NCI-H2196 treated with DMSO at 0.1 percent for 48 hours (cell line): ENCODE results near the gene RIN3.

Experiments
- DNase-seq: peaks from one replicate; lab custom pipeline; 2025; ENCODE audit not compliant: unreplicated experiment; lab: John Stamatoyannopoulos, UW

Gene RIN3

DNA sequence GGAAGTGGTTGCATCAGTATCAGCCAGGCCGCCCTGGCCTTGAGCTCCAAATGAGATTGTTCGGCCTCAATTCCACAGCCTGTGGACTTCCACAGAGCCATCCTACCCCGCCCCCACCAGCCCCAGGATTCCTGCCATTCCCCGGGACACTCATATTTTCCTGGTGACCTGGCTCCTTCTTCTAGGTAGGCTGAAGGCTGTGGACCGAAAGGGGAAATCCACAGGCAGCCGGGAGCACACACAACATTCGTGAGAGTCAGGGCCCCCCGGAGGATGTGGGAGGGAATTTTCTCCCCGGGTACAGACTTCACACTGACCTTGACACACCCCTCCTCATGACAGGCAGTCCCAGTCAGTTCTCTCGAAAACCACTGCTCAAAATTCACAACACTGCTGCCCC lies 39.9 kb downstream of the RIN3 start:
- no peak for DNase-seq

DNA sequence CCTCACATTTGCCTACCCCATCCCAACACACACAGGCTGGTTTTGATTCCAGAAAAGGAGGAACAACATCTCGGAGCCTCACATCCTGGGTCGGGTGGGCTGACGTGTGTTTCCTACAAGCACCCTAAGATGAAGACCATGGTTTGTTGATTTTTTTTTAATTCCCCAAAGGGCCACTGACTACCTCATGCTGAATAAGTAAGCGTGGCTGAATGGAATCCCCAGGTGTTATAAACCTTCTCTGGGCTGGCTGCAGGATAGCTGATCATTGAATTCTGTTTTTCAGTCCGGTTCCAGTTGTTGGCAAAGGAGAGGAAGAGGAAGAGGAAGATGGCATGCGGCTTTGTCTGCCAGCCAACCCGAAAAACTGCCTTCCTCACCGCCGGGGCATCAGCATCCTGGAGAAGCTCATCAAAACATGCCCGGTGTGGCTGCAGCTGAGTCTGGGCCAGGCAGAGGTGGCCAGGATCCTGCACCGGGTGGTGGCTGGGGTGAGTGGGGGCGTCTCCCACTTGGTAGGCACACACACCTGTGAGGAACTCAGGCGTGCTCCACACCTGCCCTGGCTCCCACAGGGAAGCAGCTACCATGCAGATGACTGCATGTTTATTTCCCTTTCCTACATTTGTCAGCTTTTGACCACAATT lies 42.0 kb downstream of the RIN3 start:
- DNase-seq, result no peak

DNA sequence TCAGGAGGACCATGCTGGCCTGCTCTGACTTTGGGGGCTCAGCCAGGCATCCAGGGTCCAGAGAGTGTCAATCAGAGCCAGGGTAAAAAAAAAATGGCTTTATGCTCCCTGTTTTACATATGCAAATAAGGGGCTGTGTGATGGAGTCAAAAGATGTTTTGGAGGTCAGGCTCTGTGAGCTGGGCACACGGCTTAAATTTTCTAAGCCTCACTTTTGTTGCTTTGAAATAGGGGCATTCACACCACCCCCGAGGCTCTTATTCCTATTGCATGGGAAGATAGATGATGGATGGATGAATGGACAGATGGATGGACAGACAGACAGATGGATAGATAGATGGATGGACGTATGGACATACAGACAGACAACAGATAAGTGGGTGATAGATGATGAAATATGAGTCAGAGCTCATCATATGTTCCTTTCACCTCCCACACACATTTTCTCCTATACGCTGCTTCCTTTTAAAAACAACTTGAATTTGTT lies 42.7 kb downstream of the RIN3 start:
- no peak for DNase-seq

DNA sequence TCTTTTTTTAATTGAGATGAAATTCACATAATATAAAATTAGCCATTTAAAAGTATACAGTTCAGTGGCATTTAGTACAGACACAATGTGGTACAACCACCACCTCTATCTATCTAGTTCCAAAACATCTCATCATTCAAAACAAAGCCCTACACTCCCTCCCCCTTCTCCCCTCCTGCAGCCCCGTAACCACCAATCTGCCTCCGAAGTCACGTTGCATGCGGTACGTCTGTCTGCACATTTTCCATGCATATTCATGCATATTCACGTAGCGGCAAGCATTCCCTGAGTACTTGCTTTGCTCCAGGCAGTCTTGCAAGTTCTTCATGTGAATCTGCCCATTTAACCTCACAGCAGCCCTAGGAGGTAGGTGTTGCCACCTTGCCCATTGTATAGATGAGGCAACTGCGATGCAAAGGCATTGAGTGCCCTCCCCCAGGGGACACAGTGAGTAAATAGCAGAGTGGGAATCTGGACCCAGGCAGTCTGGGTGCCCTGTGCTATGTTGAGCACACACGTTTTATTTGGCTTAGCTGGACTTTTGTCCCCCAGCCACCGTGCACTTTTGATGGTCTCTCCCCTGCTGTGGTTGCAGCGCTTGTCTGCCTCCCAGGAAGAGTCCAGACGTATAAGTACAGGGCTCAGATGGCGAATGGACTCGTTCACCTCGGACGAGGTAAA lies 43.4 kb downstream of the RIN3 start:
- DNase-seq, result no peak

DNA sequence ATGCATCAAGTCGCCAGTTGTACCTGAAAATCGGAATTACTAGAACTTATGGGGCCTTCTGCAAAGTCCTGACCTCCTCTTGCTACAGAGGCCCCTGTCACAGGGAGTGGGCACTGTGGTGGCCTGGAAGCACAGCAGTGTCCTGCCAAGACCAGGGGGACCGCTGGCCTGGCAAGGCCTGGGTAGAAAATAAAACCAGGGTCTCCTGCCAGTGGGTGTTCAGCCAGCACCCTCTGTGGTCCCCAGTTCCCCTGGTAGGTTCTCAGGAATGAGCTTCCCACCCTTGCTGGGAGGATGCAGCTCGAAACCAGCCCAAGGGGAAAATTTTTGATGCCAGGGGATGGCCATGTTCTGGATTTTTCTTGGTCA lies 43.9 kb downstream of the RIN3 start:
- DNase-seq, result no peak

DNA sequence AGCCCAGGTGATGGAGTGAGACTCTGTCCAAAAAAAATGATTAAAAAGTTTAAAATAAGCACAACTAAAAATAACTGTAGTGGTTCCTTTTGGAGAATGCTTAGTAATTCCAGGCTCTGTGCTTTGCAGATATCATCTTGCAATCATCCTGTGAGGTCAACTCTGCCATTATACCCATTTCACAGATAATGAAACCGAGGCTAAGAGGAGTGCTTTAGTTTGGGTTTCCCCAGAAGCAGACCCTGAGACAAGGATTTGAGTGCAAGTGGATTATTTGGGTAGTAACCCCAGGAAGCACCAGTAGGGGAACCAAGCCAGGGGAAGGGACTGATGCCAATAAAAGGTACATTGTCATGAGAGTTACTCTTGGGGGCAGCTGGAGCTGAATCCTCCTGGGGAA lies 44.7 kb downstream of the RIN3 start:
- DNase-seq, result no peak

DNA sequence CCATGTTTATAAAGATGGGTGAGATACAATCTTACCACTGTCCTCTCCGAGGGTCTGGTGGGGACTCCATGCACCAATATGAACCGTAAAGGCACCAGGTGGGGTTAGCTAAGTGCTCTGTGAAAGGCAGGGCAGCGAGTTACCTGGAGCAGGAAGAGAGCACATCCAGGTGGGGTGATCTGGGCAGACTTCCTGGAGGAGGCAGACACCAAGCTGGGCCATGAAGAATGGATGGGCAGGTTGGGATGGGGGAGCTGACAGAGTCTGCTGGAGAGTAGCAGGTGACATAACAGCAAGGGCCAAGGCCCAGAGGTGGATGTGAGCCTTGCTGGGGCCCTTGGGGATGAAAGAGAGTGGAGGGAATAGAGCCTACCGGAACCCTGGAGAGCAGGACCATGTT lies 45.9 kb downstream of the RIN3 start:
- DNase-seq, result no peak

DNA sequence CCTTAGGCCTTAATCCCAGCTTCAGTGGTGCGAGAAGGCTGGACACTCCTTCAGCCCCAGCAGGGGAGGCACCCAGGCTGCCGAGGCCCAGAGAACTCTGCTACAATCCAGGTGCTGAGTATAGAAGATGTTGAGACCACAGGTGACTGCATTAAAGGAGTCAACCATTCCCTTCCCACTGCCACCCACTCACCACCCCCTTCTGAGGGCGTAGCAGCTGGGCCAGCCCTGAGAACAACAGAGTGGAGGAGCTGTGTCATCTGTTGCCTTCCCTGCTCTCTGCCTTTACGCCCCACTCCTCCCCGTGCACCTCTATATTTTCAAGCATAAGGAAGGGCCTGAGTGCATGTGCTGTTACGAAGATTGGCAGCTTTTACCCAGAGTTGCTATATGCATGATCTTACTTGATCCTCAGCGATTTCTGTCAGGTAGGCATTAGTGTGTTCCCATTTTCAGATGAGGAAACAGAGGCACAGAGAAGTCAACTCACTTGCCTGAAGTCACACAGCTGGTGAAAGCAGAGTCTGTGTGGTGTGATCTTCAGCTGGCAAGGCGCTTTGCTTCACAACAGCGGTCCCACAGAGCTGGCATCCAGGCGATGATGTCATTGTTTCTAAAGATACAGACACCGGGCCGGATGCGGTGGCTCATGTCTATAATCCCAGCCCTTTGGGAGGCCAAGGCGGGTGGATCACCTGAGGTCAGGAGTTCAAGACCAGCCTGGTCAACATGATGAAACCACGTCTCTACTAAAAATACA lies 46.7 kb downstream of the RIN3 start:
- no peak for DNase-seq

DNA sequence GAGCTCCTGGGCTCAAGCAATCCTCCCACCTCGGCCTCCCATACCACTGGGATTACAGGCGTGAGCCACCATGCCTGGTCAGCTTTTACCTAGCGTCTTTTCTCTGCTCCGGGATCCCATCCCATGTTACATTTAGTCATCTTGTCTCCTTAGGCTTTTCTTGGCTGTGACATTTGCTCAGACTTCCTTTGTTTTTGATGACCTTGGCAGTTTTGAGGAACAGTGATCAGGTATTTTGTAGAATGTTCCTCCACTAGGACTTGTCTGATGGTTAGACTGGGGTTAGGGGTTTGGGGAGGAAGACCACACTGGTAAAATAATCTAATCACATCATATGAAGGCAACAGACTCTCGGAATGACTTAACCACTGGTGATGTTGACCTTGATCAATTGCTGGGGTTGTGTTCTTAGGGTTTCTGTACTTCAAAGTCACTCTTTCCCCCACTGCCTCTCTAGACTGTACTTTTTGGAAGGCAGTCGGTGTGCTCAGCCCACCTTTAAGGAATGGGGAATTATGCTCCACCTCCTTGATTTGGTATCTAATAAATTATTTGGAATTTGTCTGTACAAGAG lies 48.4 kb downstream of the RIN3 start:
- no peak for DNase-seq

DNA sequence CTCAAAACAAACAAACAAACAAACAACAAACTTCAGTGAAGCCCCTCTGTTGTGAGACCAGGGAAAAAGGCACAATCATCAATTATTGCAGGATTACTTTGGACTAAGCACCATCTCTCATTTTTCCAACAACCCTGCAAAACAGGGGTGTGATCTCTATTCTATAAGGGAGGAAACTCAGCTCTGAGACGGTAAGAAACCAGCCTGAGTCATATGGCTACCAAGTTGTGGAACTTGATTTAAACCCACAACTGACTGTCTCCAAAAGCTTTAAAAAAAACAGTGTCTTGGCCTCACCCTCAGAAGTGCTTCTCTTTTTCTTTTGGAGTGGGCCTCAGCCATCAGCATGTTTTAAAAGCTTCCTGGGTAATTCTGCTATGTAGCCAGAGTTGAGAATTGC lies 49.8 kb downstream of the RIN3 start:
- DNase-seq, result no peak

DNA sequence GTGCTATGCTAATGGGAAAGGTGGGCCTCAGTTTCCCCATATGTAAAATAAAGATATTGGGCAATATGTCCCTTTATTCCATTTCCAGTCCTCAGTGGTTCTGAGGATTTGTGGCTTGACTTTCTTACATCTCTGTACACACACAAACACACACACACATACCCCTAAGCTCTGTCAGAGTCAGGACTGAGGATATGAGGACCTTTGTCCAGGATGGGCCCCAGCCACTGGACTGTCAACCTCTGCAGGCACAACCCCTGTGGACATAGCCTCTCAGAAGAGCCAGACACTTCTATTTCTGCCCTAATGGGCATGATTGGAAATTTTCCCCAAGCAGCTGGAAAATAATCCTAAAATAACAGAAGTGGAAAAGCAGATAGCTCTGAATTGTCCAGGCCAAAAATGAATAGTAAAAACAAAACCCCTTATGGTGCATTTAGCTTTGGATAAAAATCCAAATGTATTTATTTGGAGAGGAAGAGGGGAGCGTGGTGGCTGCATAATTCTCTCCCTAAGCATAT lies 50.2 kb downstream of the RIN3 start:
- no peak for DNase-seq

DNA sequence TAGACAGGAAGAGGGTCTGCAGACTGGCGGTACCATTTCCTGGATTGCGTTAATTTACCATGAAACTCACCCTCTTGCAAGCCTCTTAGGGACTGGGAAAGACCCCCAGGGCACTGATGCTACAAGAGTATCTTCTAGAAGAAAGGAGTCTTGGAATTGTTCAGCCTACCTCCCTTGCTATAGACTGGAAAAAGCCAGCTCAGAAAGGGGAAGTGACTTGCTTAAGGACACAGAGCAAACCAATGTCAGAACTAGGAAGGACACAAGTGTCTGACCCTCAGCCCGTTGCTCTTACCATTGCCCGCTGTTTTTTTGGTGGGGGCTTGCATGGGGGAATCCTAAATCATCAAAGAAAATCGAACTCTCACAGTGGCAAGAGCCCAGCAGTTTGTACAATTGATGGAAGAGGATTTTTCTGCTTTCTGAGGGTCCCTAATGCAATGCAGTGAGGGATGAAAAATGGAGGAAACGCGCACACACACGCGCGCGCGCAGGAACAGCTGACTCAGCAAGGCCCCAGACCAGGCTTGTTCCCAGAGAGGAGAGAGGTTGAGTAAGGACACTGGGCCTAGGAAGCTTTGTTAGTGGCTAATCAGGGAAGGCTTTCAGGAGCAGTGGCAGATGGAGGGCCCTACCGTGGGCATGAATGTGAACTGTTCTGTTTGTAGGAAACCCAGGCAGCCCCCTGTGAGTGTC lies 50.9 kb downstream of the RIN3 start:
- no peak for DNase-seq

DNA sequence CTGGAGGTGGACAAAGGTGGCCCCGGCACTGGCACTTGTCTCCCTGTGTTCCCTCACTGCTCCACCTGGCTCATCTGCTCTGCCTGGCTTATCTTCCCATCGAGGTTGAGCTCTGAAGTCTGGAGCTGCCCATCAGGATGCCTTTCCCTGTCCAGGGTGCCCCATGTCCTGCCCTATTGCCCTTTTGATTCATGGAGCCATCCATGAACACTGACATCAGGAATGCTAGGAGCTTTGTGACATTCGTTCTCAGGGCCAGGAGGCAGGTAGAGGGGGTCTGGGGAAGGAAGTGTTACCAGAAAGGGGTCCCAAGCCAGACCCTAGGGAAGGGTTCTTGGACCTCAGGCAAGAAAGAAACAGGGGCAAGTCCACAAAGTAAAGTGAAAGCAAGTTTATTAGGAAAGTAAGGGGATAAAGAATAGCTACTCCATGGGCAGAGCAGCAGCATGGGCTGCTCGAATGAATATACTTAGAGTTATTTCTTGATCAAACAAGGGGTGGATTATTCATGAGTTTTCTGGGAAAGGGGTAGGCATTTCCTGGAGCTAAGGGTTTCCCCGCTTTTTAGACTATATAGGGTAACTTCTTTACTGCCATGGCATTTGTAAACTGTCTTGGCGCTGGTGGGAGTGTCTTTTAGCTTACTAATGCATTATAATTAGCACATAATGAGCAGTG lies 51.6 kb downstream of the RIN3 start:
- DNase-seq, result no peak

DNA sequence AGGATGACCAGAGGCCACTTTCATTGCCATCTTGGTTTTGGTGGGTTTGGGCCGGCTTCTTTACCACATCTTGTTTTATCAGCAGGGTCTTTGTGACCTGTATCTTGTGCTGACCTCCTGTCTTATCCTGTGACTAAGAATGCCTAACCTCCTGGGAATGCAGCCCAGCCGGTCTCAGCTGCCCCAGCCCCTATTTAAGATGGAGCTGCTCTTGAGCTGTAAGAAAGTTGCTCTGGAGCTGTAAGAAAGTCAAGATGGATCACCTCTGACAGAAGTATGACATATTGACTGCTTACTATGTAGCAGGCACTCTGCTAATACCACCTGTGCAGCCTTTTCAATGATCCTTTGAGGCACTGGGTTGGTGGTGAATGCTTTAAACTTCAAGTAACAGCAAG lies 52.1 kb downstream of the RIN3 start:
- no peak for DNase-seq

DNA sequence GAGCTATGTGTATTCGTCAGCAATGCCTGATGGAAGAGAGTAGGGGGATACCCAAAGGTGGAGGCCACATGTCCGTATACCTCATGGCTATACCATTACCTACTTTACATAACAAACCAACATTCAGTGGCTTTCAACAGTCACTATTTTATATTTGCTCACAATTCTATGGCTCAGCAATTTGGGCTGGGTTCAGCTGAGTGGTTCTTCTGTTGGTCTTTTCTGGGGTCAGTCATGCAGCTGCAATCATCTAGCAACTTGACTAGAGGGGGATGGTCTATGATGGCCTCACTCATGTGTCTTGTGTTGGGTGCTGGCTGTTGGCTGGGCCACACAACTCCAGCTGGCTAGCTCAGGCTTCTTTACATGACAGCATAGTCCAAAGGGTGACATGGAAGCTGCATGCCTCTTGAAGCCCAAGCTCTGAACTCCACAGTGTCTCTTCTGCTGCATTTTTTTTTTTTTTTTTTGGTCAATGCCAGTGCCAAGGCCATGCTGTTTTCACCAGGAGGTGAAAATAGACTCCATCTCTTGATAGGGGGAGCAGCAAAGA lies 53.7 kb downstream of the RIN3 start:
- no peak for DNase-seq

DNA sequence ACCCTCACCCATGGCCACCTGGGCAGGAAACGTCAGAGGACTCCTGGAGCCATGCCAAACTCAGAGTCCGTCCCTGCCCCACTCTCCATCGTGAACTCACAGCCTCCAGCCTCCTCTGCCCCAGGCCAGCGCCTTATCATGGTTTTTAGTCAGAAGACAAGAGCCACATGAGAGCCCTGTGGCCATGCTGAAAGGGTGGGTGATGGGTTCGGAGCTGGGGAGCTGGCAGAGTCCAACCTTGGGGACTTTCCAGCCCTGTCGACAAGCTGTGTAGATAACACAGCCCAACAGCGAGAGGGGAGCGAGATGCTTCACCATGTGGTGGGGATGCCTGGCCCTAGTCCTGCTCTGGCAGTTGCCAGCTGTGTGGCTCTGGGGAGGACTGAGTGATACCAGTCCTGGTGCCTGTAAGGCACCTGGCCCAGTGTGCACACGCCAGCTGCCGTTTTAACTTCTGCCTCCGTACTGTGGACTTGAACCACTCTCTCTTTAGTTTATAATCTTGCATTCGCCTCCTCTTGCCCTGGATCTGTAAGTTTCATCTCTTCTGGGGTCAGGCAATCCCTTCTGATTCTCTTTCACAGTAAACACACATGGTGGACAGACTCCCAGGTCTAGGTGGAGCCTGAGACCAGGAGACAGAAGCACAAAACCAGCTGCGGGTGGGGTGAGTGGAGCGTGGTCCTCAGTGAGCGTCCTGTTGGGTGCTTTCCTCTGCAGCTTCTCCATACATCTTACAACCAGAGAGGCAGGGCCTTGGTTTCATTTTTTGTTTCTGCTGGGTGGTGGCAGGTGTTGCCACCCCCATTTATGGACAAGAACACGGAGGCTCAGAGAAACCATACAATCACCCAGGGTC lies 55.3 kb downstream of the RIN3 start:
- DNase-seq, result no peak

DNA sequence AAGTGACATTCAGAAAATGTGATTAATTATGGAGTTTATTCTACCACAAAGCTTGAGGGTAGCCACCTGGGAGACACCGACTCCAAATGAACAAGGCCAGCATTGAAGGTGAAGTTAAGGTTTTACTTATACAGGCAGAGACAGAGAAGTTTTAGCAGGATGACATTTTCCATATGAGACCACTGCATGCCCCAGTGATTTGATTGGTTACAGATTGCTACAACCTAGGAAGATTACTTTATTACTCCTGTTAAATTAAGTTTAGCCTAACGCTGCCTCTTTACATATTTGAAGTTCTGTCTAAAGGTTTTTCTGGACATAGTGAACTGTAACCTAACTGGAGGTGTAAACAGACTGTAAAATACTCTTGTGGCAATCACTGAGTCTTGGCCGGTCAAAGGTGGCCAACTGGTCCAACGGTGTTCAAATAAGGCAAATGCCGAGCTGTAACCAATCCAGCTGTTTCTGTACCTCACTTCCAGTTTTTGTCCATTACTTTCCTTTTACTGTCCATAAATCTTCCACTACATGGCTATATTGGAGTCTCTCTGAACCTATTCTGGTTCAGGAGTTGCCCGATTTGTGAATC lies 57.2 kb downstream of the RIN3 start:
- DNase-seq, result no peak

DNA sequence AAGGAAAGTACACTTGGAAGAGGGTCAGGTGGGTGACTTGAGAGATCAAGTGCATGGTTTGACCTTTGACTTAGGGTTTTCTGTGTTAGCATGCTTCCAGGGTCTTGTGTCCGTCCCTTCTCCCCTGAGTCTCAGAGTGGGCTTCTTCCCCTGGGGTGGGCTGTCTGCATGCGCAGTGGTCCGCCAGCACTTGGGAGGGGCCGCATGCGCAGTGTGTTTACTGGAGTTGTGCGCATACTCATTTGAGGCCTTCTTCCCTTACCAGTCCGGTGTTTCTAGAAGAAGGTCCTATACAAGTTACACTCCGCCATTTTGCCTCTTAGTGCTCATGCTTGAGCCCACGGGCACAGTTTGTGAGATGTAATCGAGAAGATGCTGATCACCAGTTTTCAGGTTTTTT lies 58.5 kb downstream of the RIN3 start:
- DNase-seq, result no peak
